OCI-LY7 (cell line): ENCODE results near the gene RFX7. TPM values are rescaled to one million over a fixed set of nuclear protein-coding genes. Genes with fewer than 3 reads are reported as not detected.

ENCODE experiments used
- BruUV-seq: library from RNA; stranded (reverse); fragments of 400-500 nt; replicated peaks from 2 replicates; lab custom pipeline; 2021; lab: Mats Ljungman, UMichigan
- CTCF ChIA-PET: fragments of 300-600 bp; sonication (Branson Sonifier 250); formaldehyde crosslinking; loops from one replicate; lab custom pipeline; 2022; ENCODE audit warnings: antibody characterized with exemption; ENCODE audit not compliant: unreplicated experiment; lab: Charles Lee
- POLR2A ChIA-PET: fragments of 300-600 bp; sonication (Branson Sonifier 250); formaldehyde crosslinking; loops from one replicate; lab custom pipeline; 2022; ENCODE audit warnings: antibody characterized with exemption; lab: Charles Lee
- DNase-seq: peaks from one replicate; pipeline ENCODE4 v3.0.0-alpha.2; 2015; ENCODE audit warnings: low spot score
- H2AFZ ChIP-seq: fragments of 200-600 bp; sonication (generic), shearing (Covaris generic); 2 replicates; pipeline ENCODE4 v1.6.1; 2014; ENCODE audit warnings: mild to moderate bottlenecking, antibody characterized with exemption, low read length, moderate library complexity
- H3K27ac ChIP-seq: fragments of 200-600 bp; sonication (generic); 2 replicates; pipeline ENCODE4 v1.5.1; 2014; ENCODE audit warnings: mixed run types, low read depth, mild to moderate bottlenecking, moderate library complexity, low read length, inconsistent platforms; ENCODE audit not compliant: poor library complexity, severe bottlenecking
- H3K36me3 ChIP-seq: fragments of 200-600 bp; sonication (generic); 2 replicates; pipeline ENCODE4 v1.6.1; 2014; ENCODE audit warnings: mild to moderate bottlenecking, antibody characterized with exemption, low read length, moderate library complexity, mixed read lengths; ENCODE audit not compliant: insufficient read depth
- H3K4me1 ChIP-seq: fragments of 200-600 bp; sonication (generic); 2 replicates; pipeline ENCODE4 v1.5.1; 2014; ENCODE audit warnings: mild to moderate bottlenecking, low read length; ENCODE audit not compliant: insufficient read depth, poor library complexity, severe bottlenecking
- H3K4me2 ChIP-seq: fragments of 200-600 bp; sonication (generic); 2 replicates; pipeline ENCODE4 v1.6.1; 2014; ENCODE audit warnings: mild to moderate bottlenecking, low read length
- H3K4me3 ChIP-seq: fragments of 200-600 bp; sonication (generic); 2 replicates; pipeline ENCODE4 v1.5.1; 2014; ENCODE audit warnings: mild to moderate bottlenecking, low read depth, low read length; ENCODE audit not compliant: poor library complexity, severe bottlenecking
- H3K79me2 ChIP-seq: fragments of 200-600 bp; sonication (generic); 2 replicates; pipeline ENCODE4 v1.6.1; 2016; ENCODE audit warnings: low read depth, mild to moderate bottlenecking, low read length, moderate library complexity, mixed read lengths; ENCODE audit not compliant: insufficient read depth
- H3K9me2 ChIP-seq: fragments of 200-600 bp; sonication (generic); 2 replicates; pipeline ENCODE4 v1.6.1; 2016; ENCODE audit warnings: mild to moderate bottlenecking, low read length, mixed read lengths; ENCODE audit not compliant: insufficient read depth
- H3K9me3 ChIP-seq: fragments of 200-600 bp; sonication (generic); 2 replicates; pipeline ENCODE4 v1.6.1; 2014; ENCODE audit warnings: mild to moderate bottlenecking, mixed run types, low read length, mixed read lengths
- H4K20me1 ChIP-seq: fragments of 200-600 bp; sonication (generic); 2 replicates; pipeline ENCODE4 v1.6.1; 2014; ENCODE audit warnings: mild to moderate bottlenecking, antibody characterized with exemption, low read length, moderate library complexity, mixed read lengths; ENCODE audit not compliant: insufficient read depth
- EZH2phosphoT487 ChIP-seq: fragments of 200-600 bp; sonication (generic); IDR thresholded peaks from 2 replicates; pipeline ENCODE4 v1.6.1; 2018; ENCODE audit warnings: low read depth, borderline replicate concordance, mild to moderate bottlenecking, mixed run types, antibody characterized with exemption, low read length, moderate library complexity, mixed read lengths
- intact Hi-C: fragments of 100-400 bp; cut with micrococcal nuclease; formaldehyde crosslinking; loops from one replicate; pipeline ENCODE4 v1.10.0; 2022; ENCODE audit not compliant: unreplicated experiment
- total RNA-seq, 2 experiments: library from RNA; depleted of rRNA in 1 of 2; stranded (reverse); fragments of >200 nt in 1 of 2; shearing (Covaris generic) in 1 of 2; gene quantifications; 2 replicates each; pipeline ENCODE4 v1.2.3, GENCODE V29; 2014 to 2022
- TF ChIP-seq, protein P1 (sequence below): fragments of 200-600 bp; sonication (generic); conservative IDR thresholded peaks from 2 replicates; pipeline ENCODE4 v1.5.1; 2014; ENCODE audit warnings: mild to moderate bottlenecking, antibody characterized with exemption, low read length, moderate library complexity, mixed read lengths

Gene RFX7
- total RNA-seq, 2 experiments from 2014 or later, result 10.3 to 33.9 TPM

DNA sequence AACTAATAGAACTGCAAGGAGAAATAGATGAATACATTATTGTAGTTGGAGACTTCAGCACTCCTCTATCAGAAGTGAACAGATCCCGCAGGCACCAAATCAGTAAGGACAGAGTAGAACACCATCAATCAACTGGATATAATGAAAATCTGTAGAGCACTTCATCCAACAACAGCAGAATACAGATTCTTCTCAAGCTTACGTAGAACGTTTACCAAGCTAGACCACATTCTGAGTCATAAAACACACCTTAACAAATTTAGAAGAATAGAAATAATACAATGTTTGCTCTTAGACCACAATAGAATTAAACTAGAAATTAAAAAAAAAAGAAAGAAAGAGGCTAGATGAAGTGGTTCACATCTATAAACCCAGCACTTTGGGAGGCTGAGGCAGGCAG is 179.5 kb downstream of the RFX7 start:
- DNase-seq, result no peak
- H2AFZ ChIP-seq, result no peak overlapping the region
- H3K9me2 ChIP-seq, result no peaks in the 10 kb centered on the region
- no peaks in the 10 kb centered on the region for H3K79me2 ChIP-seq
- no peak overlapping the region for H3K27ac ChIP-seq
- H4K20me1 ChIP-seq, result no peaks in the 10 kb centered on the region
- intact Hi-C loops, result no loop called here
- no peak overlapping the region for H3K4me3 ChIP-seq
- no peaks in the 10 kb centered on the region for H3K4me1 ChIP-seq
- H3K36me3 ChIP-seq, result no peaks in the 10 kb centered on the region
- TF ChIP-seq, protein P1, sequence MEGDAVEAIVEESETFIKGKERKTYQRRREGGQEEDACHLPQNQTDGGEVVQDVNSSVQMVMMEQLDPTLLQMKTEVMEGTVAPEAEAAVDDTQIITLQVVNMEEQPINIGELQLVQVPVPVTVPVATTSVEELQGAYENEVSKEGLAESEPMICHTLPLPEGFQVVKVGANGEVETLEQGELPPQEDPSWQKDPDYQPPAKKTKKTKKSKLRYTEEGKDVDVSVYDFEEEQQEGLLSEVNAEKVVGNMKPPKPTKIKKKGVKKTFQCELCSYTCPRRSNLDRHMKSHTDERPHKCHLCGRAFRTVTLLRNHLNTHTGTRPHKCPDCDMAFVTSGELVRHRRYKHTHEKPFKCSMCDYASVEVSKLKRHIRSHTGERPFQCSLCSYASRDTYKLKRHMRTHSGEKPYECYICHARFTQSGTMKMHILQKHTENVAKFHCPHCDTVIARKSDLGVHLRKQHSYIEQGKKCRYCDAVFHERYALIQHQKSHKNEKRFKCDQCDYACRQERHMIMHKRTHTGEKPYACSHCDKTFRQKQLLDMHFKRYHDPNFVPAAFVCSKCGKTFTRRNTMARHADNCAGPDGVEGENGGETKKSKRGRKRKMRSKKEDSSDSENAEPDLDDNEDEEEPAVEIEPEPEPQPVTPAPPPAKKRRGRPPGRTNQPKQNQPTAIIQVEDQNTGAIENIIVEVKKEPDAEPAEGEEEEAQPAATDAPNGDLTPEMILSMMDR, result no peak
- TF ChIP-seq EZH2phosphoT487, result no peak
- ChIA-PET CTCF (no interaction called here), POLR2A (no interaction called here)
- BruUV-seq, result no TSS peak
- H3K4me2 ChIP-seq, result no peak overlapping the region
- H3K9me3 ChIP-seq, result no peaks in the 10 kb centered on the region

DNA sequence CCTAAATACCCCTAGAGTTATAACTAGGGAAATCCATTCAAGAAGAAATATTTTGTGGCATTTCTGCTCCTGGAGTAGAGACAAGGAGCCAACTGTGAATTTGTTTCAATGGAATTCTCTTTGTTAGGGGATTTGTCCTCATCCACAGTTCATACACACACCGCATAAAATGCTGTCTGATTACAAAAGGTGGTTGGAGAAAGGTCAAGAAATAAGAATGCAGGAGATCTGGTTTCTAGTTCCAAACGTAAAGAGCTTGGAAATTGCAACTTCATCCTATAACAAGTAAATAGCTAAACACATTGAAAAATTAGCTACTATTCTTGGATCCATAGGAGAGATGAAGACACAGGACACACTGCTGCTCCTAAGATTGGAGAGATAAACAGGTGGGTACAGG is 184.0 kb downstream of the RFX7 start:
- intact Hi-C loops, result loop anchor here (10.0 kb wide), 1 partner anchor 215 kb away; no protein-coding TSS in a partner anchor
- Histone ChIP-seq H2AFZ (no peak overlapping the region), H3K4me1 (no peaks in the 10 kb centered on the region), H3K79me2 (no peaks in the 10 kb centered on the region), H3K4me3 (no peak overlapping the region), H3K36me3 (no peaks in the 10 kb centered on the region), H3K4me2 (no peak overlapping the region), H3K27ac (no peak overlapping the region), H4K20me1 (no peaks in the 10 kb centered on the region), H3K9me2 (no peaks in the 10 kb centered on the region), H3K9me3 (no peaks in the 10 kb centered on the region)
- ChIA-PET POLR2A (interaction anchor here (0.6 kb wide), 1 partner anchor 43 kb away, joined by 4 read pairs; no protein-coding TSS in a partner anchor), CTCF (no interaction called here)
- no peak for DNase-seq
- TF ChIP-seq, protein P1, result no peak
- no TSS peak for BruUV-seq

DNA sequence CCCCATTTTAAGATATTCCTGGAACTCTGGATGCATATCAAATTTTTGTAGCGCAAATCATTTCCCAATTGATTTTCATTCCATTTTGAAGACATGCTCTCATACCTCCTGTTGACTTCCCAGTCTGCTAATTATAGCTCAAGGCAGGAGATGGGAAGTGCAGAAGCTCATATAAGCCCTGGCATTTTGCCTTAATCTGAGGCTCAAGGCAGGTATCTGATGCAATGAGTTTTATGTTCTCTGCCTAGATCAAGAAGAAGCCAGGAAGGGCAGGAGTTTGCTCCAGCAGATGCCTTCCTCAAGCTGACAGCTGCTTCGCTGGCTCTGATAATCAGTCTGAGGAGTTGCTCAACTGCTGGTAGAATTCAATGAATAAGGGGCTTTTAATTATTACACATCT is 184.7 kb downstream of the RFX7 start:
- Histone ChIP-seq H4K20me1 (no peaks in the 10 kb centered on the region), H2AFZ (no peak overlapping the region), H3K27ac (no peak overlapping the region), H3K4me3 (no peak overlapping the region), H3K9me3 (no peaks in the 10 kb centered on the region), H3K36me3 (no peaks in the 10 kb centered on the region), H3K79me2 (no peaks in the 10 kb centered on the region), H3K9me2 (no peaks in the 10 kb centered on the region), H3K4me1 (no peaks in the 10 kb centered on the region), H3K4me2 (no peak overlapping the region)
- no TSS peak for BruUV-seq
- intact Hi-C loops, result loop anchor here (10.0 kb wide), 1 partner anchor 214 kb away; no protein-coding TSS in a partner anchor
- ChIA-PET POLR2A (interaction anchor here (0.5 kb wide), 1 partner anchor 1466 kb away, joined by 3 read pairs; no protein-coding TSS in a partner anchor), CTCF (no interaction called here)
- DNase-seq, result no peak
- TF ChIP-seq, protein P1, result no peak
- no peak for TF ChIP-seq EZH2phosphoT487
